Activated naive CD4-positive, alpha-beta T cell treated with anti-CD3 and anti-CD28 coated beads, Interleukin-2, amount 10 ng/mL, durations not matched to agents 7 days and 5 days (primary cell): ENCODE results near the gene SLC34A1.

Source experiments
- CTCF ChIA-PET: fragments of 350-600 bp; sonication (Branson Sonifier 250); formaldehyde crosslinking; loops from one replicate; lab custom pipeline; 2021; ENCODE audit warnings: antibody characterized with exemption; lab: Charles Lee
- DNase-seq: peaks from one replicate; pipeline ENCODE4 v3.0.0-alpha.2; 2020
- H3K27ac Mint-ChIP-seq: one replicate; pipeline ENCODE4 v1.8.0; 2021; ENCODE audit warnings: mild to moderate bottlenecking, moderate library complexity, mixed read lengths
- H3K27me3 Mint-ChIP-seq: one replicate; pipeline ENCODE4 v1.8.0; 2021; ENCODE audit warnings: mild to moderate bottlenecking, mixed read lengths
- H3K36me3 Mint-ChIP-seq: one replicate; pipeline ENCODE4 v1.8.0; 2021; ENCODE audit warnings: mixed read lengths
- H3K4me1 Mint-ChIP-seq: one replicate; pipeline ENCODE4 v1.8.0; 2021; ENCODE audit warnings: mixed read lengths
- H3K4me3 Mint-ChIP-seq: one replicate; pipeline ENCODE4 v1.8.0; 2021; ENCODE audit warnings: mild to moderate bottlenecking, moderate library complexity, mixed read lengths
- H3K9me3 Mint-ChIP-seq: one replicate; pipeline ENCODE4 v1.8.0; 2021; ENCODE audit warnings: mixed read lengths

Gene SLC34A1

DNA sequence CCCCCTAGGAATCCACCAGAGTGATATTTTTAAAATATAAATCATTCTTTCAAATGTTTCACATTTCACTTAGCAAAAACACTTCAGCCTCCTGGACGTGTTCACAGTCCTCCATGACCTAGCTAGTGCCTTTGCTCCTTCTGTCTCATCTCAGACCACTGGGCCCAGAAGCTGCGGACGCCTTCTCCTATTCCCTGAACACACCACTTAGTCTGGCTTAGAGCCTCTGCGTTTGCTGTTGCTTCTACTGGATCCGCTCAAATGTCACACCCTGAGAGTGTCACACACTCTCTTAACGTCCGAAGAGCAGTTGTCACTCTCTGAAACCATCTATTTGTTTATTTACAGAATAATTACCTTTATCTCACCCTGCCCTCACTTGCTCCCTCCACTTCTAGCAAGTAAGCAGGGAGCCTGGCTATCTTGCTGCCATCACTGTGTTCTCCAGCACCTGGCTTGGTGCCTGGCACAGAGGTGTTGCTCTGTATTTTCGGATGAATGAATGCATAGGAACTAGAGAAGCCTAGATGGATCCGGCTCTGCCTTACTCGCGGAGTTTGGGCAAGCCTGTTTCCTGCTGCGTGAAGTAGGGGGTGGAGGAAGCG lies 41.1 kb downstream of the SLC34A1 start:
- peaks cover 44% of the 10 kb centered on the region for H3K4me1 Mint-ChIP-seq
- CTCF ChIA-PET: interaction anchor here (0.7 to 14.5 kb wide), 4 partner anchors 20 to 36 kb away, joined by 3 to 172 read pairs (median 46); partner anchors contain the start of genes F12 and PFN3
- H3K27me3 Mint-ChIP-seq: no peaks in the 10 kb centered on the region

DNA sequence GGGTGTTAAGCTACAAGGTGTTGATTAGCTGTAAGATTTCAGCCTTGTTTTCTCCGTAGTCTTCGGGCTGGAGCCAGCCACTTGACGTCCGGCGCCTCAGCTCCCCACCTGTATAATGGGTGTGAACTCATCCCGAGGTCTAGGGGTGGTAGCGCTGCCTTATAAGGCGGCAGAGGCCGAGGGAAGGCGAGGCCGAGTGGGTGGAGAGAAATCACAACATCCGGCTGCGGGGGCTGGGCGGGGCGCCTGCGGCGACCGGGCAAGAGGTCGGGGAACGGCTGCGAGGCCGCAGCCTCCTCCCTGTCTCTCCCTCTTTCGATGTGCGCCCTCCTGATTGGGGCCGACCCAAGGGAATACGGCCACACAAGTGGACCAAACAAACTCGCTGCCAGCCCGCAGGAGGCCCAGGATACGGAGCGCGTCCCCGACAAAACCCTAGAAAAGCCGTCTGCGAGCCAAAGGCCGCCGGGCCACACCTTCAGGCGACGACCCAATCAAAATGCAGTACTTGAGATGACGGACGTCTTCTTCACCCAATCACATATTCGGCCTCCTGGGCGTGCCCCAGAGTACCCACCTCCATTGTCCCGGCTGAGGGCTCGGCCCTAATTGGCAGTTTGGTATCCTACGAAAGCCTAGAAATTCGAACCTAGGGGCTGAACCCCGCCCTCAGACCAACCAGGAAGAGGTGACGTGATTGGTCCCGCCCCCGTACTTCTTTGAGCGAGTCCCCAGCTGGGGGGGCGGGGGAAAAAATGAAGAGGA lies 41.7 kb downstream of the SLC34A1 start:
- Mint-ChIP-seq H3K9me3 (peaks cover 4% of the 10 kb centered on the region), H3K36me3 (peaks cover 36% of the 10 kb centered on the region), H3K27me3 (no peaks in the 10 kb centered on the region), H3K27ac (peak overlapping the region; percentile 97), H3K4me1 (peaks cover 50% of the 10 kb centered on the region), H3K4me3 (peak overlapping the region; percentile 86)
- peak; percentile 100 for DNase-seq
- CTCF ChIA-PET: interaction anchor here (0.7 to 14.5 kb wide), 8 partner anchors 18 to 116 kb away, joined by 3 to 172 read pairs (median 4); partner anchors contain the start of genes F12 and PFN3

More for the DNA sequence above, 41.1 kb downstream of the SLC34A1 start:
- DNase-seq: no peak
- Mint-ChIP-seq H3K36me3 (peaks cover 30% of the 10 kb centered on the region), H3K4me3 (peak overlapping the region; percentile 86), H3K9me3 (peaks cover 4% of the 10 kb centered on the region), H3K27ac (peak overlapping the region; percentile 97)

DNA sequence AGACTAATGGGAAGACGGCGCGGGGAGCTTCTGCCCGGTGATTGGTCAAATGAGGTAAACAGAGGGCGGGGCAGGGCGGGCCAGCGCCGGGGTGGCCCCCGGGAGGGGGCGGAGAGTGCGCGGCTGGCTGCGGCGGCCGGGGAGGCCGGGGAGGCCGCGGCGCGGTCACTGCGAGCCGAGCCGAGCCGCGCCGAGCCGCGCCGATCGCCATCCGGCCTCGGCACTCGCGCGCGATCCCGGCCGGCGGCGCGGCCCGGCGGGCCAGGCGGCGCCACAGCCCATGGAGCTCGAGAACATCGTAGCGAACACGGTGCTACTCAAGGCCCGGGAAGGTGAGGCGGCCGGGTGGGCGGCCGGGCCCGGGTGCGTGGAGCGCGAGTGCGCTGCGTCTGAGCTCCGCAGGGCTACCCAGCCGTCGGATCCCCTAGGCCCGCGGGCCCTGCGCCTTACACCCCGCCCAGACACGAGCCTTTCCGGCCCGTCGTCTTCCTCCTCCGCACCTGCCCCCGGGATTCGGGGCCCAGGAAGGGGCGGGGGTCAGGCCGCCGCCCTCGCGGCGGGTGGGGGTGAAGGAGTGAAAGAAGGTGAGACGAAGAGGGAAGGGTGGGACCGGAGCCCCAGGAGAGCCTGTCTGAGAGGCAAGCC lies 42.5 kb downstream of the SLC34A1 start, which contains the start of gene GRK6:
GRK6 (plus strand) TSS at position 111 of the 645 bp plus-strand sequence; CDS start at position 281, 170 bp downstream.
- peak within 1 kb of the TSS; percentile 97 for H3K27ac Mint-ChIP-seq
- no peaks in the 10 kb centered on the region for H3K27me3 Mint-ChIP-seq
- H3K36me3 Mint-ChIP-seq: peaks cover 42% of the 10 kb centered on the region
- CTCF ChIA-PET: interaction anchor here (0.7 to 14.5 kb wide), 7 partner anchors 17 to 117 kb away, joined by 3 to 172 read pairs (median 5); partner anchors contain the start of genes F12 and PFN3
- peaks cover 56% of the 10 kb centered on the region for H3K4me1 Mint-ChIP-seq
- H3K9me3 Mint-ChIP-seq: peaks cover 4% of the 10 kb centered on the region
- peak within 1 kb of the TSS; percentile 92 for H3K4me3 Mint-ChIP-seq
- peak; percentile 87 for DNase-seq

DNA sequence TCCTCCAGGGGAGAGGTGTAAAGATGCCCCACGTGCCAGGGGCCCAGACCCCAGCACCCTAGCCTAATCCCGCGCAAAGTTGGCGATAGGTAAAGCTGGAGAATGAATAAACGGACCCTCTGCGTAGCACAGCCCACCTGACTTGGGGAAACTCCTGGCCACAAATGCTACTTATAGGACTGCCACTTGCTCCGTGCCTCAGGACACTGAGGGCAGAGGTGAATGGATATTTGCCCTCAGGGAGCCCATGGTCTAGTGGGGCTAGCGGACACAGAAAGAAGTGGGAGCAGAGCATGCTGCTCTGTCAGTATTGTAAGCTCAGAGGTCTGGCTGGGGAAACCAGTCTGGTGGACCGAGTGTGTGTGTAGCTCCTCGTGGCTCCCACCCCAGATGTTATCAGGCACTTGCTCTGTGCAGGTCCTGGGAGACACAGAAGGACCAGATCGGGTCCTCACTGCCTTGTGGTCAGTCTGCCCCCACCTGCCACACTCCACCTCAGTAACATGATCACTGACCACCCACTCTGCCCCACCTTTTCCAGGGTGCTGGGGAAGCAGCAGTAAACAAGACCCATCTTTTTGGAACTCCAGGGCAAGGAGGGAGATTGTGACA lies 43.1 kb downstream of the SLC34A1 start:
- H3K9me3 Mint-ChIP-seq: no peaks in the 10 kb centered on the region
- peak overlapping the region; percentile 95 for H3K27ac Mint-ChIP-seq
- H3K36me3 Mint-ChIP-seq: peaks cover 48% of the 10 kb centered on the region
- peak overlapping the region; percentile 92 for H3K4me3 Mint-ChIP-seq
- DNase-seq: peak; percentile 33
- H3K4me1 Mint-ChIP-seq: peaks cover 60% of the 10 kb centered on the region
- CTCF ChIA-PET: interaction anchor here (1.6 to 14.5 kb wide), 3 partner anchors 22 to 117 kb away, joined by 5 to 172 read pairs (median 89); partner anchors contain the start of genes F12 and PFN3
- no peaks in the 10 kb centered on the region for H3K27me3 Mint-ChIP-seq

DNA sequence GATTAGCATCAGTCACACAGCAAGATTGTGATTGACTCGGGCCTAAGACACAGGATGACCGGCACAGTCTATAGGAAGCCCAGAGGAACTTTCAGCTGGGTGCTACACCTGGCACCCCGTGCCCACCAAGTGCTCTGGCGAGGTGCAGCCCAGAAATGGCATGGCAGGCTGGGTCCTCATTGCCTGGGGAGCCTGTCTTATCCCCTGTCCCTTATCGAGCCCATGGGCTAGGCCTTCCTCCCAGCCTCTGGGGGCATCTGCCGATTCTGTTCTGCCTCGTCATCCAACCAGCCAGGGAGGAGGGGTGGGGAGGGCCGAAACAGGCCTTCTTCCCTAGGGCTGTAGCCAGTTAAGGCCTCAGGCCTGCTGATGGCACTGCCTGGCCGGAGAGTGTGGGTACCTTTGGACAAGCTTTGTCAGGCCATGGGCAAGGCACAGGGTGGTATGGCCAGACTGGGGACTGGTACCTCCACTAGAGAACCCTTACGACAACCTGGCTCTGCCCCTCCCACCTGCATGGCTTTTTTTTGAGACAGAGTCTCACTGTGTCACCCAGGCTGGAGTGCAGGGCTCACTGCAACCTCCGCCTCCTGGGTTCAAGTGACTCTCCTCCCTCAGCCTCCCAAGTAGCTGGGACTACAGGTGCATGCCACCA lies 43.8 kb downstream of the SLC34A1 start:
- H3K36me3 Mint-ChIP-seq: peaks cover 53% of the 10 kb centered on the region
- no peaks in the 10 kb centered on the region for H3K27me3 Mint-ChIP-seq
- CTCF ChIA-PET: interaction anchor here (1.7 to 14.5 kb wide), 3 partner anchors 18 to 27 kb away, joined by 7 to 172 read pairs (median 89); partner anchors contain the start of genes F12 and PFN3
- no peaks in the 10 kb centered on the region for H3K9me3 Mint-ChIP-seq
- DNase-seq: peak; percentile 45
- H3K27ac Mint-ChIP-seq: peak overlapping the region; percentile 95
- H3K4me1 Mint-ChIP-seq: peaks cover 64% of the 10 kb centered on the region
- peak overlapping the region; percentile 92 for H3K4me3 Mint-ChIP-seq

DNA sequence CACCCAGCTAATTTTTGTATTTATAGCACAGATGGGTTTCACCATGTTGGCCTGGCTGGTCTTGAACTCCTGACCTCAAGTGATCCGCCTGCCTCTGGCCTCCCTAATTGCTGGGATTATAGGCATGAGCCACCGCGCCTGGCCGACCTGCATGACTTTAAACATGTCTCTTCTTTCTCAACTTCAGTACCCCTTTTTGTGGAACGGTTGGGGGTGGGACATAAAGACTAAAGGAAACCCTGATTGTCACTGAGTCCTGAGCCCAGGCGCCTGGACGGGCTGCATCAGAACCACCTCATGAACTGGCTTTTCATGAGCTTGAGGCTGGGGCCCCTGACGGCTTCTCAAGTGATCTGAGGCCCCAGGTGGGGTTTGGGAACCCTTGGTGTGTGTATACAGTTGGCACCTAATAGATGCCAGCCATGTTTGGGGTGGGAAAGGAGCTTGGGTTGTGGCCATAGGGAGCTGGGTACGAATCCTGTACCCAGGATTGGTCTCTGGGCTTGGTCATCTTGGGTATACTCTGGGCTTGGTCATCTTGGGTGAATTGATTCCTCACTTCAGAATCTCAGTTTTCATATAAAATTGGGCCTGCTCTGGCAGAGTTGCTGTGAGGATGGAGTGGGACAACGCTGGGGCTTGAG lies 44.5 kb downstream of the SLC34A1 start:
- peaks cover 70% of the 10 kb centered on the region for H3K4me1 Mint-ChIP-seq
- H3K4me3 Mint-ChIP-seq: peak overlapping the region; percentile 92
- CTCF ChIA-PET: interaction anchor here (1.7 to 14.5 kb wide), 3 partner anchors 17 to 26 kb away, joined by 7 to 172 read pairs (median 89); partner anchors contain the start of genes F12 and PFN3
- H3K27ac Mint-ChIP-seq: peak overlapping the region; percentile 95
- no peak for DNase-seq
- no peaks in the 10 kb centered on the region for H3K9me3 Mint-ChIP-seq
- no peaks in the 10 kb centered on the region for H3K27me3 Mint-ChIP-seq
- H3K36me3 Mint-ChIP-seq: peaks cover 58% of the 10 kb centered on the region

DNA sequence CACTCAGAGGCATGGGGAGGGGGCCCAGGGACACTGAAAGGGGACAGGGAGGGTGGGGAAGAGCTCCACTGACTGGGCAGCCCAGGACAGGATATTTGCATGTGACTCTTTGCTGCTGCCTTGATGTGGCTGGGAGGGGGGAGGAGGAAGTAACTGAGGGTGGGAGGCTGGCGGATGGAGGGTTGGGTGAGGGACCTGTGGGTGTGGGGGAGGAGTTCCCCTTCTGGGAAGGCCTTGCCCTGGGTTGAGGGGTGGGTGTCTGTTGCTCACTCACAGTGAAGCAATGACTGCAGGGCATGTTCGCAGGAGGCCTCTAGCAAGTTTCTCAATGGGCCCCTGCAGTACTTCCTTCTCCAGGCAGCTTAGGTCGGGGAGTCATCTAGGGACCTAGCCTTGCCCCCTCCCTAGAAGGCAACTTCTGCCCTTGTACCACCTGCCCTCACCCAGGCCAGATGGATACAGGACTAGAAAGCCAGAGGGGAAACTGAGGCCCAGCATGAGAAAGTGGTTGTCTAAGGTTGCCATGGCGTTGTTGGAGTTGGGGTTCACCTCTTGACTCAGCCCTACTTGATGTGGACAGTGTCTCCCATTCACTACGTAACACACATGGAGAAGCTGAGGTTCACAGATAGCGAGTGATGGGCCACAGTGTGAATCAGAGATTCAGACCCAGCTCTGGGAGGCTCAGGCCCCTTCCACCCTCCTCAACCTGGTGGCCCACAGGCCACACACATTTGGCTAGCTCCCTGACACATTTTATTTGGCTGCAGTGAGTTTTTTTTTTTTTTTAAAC lies 45.2 kb downstream of the SLC34A1 start:
- peak overlapping the region; percentile 95 for H3K27ac Mint-ChIP-seq
- peaks cover 65% of the 10 kb centered on the region for H3K36me3 Mint-ChIP-seq
- CTCF ChIA-PET: interaction anchor here (0.7 to 14.5 kb wide), 7 partner anchors 16 to 406 kb away, joined by 3 to 172 read pairs (median 5); partner anchors contain the start of genes F12 and PFN3
- peak; percentile 91 for DNase-seq
- no peaks in the 10 kb centered on the region for H3K9me3 Mint-ChIP-seq
- peak overlapping the region; percentile 92 for H3K4me3 Mint-ChIP-seq
- no peaks in the 10 kb centered on the region for H3K27me3 Mint-ChIP-seq
- H3K4me1 Mint-ChIP-seq: peaks cover 73% of the 10 kb centered on the region

DNA sequence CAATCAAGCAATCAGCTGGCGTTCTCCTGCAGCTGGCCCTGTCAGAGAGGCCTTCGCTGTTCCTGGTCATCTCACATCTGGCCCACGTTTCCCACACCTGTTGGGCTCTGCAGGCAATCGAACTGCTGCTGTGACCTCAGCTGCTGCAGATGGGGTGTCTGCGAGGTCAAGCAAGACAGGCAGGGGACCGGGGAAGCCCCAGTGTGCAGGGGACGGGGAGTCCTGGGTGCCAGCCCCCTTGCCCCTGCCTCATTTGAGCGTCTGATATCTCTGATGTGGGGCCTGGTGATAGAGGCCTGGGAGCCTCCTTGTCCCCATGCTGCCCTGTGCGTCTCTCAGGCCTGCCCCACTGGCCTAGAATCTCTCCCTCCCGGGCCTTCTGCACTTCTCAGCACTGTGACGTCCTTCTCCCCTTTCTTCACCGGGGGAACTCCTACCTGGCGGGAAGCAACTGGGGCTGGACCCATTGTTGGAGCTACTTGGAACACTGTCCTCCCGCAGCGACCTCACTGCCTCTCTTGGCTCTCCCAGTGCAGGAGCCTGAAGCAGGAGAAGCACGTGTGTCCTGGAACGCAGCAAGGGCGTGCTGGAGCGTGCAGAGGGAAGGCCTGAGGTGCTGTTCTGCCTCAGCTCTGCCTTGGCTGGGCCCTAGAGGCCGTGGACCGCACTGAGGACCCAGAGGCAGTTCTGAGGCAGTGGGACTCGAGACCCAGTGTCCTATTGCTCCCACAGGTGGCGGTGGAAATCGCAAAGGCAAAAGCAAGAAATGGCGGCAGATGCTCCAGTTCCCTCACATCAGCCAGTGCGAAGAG lies 46.1 kb downstream of the SLC34A1 start:
- Mint-ChIP-seq H3K4me1 (peaks cover 71% of the 10 kb centered on the region), H3K4me3 (peak overlapping the region; percentile 92), H3K9me3 (no peaks in the 10 kb centered on the region), H3K27me3 (no peaks in the 10 kb centered on the region), H3K36me3 (peaks cover 72% of the 10 kb centered on the region), H3K27ac (peak overlapping the region; percentile 95)
- CTCF ChIA-PET: interaction anchor here (0.7 to 14.5 kb wide), 6 partner anchors 10 to 407 kb away, joined by 3 to 172 read pairs (median 12); partner anchors contain the start of genes F12 and PFN3
- DNase-seq: no peak

DNA sequence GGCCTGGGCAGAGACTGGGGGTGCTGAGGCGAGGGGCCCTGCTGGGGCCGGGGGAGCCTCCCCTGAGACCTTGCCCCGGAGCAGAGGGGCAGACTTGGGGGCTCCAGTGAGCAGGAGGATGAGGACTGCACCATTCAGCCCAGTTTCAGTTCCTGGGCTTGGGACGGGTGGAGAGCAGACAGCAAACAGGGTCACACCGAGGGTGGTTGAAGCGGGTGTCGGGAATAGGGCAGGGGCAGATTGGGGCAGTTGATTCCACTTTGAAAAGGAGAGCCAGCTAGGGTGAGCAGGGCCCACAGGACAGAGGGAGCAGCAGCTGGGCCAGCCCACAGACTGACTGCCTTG lies 46.7 kb downstream of the SLC34A1 start:
- CTCF ChIA-PET: interaction anchor here (1.2 to 14.5 kb wide), 8 partner anchors 9 to 317 kb away, joined by 3 to 172 read pairs (median 8); partner anchors contain the start of genes F12, PFN3 and PRR7
- Mint-ChIP-seq H3K27me3 (no peaks in the 10 kb centered on the region), H3K36me3 (peaks cover 78% of the 10 kb centered on the region), H3K27ac (peak overlapping the region; percentile 95), H3K4me3 (peak overlapping the region; percentile 92), H3K9me3 (no peaks in the 10 kb centered on the region), H3K4me1 (peaks cover 73% of the 10 kb centered on the region)
- no peak for DNase-seq

DNA sequence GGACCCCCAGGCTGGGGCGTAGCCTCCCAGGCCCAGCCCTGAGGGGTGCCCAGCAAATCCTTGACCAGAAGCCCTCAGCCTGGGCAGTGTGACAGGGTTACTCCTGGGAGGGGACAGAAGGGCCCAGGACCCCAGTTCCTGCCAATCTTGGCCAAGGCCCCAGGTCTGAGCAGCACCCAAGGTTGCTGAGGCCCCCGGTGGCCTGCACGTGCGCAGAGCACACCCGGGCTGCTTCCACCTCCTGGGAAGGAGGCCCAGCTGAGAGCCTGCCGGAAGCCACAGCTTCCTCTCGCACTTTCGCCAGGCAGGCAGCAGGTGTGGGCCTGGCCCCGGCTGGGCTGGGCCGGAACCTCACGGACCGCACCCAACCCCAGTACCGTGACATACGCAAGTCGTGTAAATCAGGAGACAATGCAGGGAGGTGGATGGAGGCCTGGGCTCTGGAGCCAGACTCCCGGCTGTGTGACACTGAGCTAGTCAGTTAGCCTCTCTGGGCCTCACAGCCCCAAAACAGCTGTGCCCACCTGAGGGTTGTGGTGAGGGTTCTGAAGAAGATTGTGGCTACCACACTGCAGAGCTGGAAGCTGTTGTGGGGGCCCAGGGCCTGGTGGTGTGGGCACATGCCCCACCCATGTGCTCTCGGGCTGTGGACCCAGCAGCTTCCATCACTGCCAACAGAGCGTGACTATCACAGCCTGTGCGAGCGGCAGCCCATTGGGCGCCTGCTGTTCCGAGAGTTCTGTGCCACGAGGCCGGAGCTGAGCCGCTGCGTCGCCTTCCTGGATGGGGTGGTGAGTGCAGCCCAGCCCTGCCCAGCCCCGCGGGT lies 47.3 kb downstream of the SLC34A1 start:
- H3K4me1 Mint-ChIP-seq: peaks cover 76% of the 10 kb centered on the region
- CTCF ChIA-PET: interaction anchor here (0.7 to 14.5 kb wide), 11 partner anchors 9 to 317 kb away, joined by 3 to 172 read pairs (median 7); partner anchors contain the start of genes F12, PFN3 and PRR7
- no peaks in the 10 kb centered on the region for H3K9me3 Mint-ChIP-seq
- DNase-seq: peak; percentile 86
- H3K36me3 Mint-ChIP-seq: peaks cover 80% of the 10 kb centered on the region
- no peaks in the 10 kb centered on the region for H3K27me3 Mint-ChIP-seq
- H3K4me3 Mint-ChIP-seq: peak overlapping the region; percentile 92
- H3K27ac Mint-ChIP-seq: peak overlapping the region; percentile 95
